Sigmoid colon (tissue), 4 donors: ENCODE data around the gene ASB7.

Experiments used
- CTCF ChIP-seq, 4 experiments: fragments of 450-650 bp in 3 of 4; fragments of 200-600 bp in 1 of 4; IDR thresholded peaks; one replicate each; pipeline ENCODE4 v1.5.1; 2016 to 2019; ENCODE audit warnings: antibody characterized with exemption in 4 of 4, mild to moderate bottlenecking in 3 of 4, moderate library complexity in 2 of 4
- POLR2A ChIP-seq, 2 donors: fragments of 450-650 bp; IDR thresholded peaks; one replicate each; pipeline ENCODE4 v1.6.1; 2016; ENCODE audit warnings: antibody characterized with exemption in 2 of 2, mild to moderate bottlenecking in 2 of 2, moderate library complexity in 2 of 2
- POLR2AphosphoS5 ChIP-seq, 4 donors: sonication (generic); formaldehyde crosslinking; IDR thresholded peaks; one replicate each; pipeline ENCODE4 v1.6.1; 2017; ENCODE audit warnings: antibody characterized with exemption in 4 of 4

GRCh38 chr15:100671124-100671680 is 68.8 kb downstream of the ASB7 start:
- TF ChIP-seq CTCF (IDR thresholded peaks at IDR 0.05) (no peak), POLR2AphosphoS5 (IDR thresholded peaks at IDR 0.05) (no peak), POLR2A (IDR thresholded peaks at IDR 0.05) (no peak)
